Cardiac fibroblast (primary cell): ENCODE measurements around the gene SSTR1.

ENCODE experiments used
- DNase-seq, 2 donors: peaks; one replicate each; pipeline versions ENCODE4 v3.0.0 to v3.0.0-alpha.2; 2010; ENCODE audit warnings: low read depth in 2 of 2
- H3K4me3 ChIP-seq, 2 donors: replicated peaks in 1 of 2; 1 replicate in 1 of 2; 2 replicates in 1 of 2; pipeline ENCODE4 v1.5.1; 2011; ENCODE audit warnings: low read depth in 2 of 2, low read length in 2 of 2, mild to moderate bottlenecking in 2 of 2, moderate library complexity in 1 of 2
- TF ChIP-seq, protein P1 (sequence below): IDR thresholded peaks from one replicate; pipeline ENCODE4 v1.5.1; 2011; ENCODE audit warnings: low read depth, mild to moderate bottlenecking, low read length, inconsistent platforms

The SSTR1 gene

DNA sequence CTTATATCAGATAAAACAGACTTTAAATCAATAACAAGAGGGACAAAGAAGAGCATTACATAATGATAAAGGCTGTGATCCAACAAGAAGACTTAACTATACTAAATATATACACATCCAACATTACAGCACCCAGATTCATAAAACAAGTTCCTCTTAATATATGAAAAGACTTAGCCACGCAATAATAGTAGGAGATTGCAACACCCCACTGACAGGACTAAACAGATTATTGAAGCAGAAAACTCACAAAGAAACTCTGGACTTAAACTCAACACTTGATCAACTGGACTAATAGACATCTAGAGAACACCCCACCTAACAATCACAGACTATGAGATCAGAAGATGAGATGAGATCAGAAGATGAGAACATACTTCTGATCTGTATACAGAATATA lies 53.9 kb downstream of the SSTR1 start:
- H3K4me3 ChIP-seq: no peak overlapping the region
- peak in 1 of 2 donors; percentile 16 for DNase-seq
- TF ChIP-seq, protein P1, sequence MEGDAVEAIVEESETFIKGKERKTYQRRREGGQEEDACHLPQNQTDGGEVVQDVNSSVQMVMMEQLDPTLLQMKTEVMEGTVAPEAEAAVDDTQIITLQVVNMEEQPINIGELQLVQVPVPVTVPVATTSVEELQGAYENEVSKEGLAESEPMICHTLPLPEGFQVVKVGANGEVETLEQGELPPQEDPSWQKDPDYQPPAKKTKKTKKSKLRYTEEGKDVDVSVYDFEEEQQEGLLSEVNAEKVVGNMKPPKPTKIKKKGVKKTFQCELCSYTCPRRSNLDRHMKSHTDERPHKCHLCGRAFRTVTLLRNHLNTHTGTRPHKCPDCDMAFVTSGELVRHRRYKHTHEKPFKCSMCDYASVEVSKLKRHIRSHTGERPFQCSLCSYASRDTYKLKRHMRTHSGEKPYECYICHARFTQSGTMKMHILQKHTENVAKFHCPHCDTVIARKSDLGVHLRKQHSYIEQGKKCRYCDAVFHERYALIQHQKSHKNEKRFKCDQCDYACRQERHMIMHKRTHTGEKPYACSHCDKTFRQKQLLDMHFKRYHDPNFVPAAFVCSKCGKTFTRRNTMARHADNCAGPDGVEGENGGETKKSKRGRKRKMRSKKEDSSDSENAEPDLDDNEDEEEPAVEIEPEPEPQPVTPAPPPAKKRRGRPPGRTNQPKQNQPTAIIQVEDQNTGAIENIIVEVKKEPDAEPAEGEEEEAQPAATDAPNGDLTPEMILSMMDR: no peak
